ENCODE measurements around the gene STK32B.

STK32B gene

DNA sequence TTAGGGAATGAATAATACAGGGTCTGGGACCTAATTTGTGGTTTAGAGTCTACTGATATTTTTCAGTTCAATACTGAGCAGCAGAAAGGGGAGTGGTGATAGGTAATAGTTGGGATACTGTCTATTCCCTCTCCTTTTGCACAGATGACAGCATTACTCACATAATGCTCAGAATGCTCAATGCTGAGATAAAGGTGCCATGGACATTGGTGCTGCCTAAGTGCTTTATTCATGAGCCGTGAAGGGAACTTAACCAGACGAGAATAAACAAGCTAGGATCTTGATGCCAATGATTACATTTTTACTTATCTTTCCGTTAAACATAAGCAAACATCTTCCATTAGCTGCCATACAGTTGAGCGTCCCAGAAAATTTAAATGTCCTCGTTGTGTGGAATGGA lies 75.6 kb downstream of the STK32B start:
- DNase-seq = no peak

DNA sequence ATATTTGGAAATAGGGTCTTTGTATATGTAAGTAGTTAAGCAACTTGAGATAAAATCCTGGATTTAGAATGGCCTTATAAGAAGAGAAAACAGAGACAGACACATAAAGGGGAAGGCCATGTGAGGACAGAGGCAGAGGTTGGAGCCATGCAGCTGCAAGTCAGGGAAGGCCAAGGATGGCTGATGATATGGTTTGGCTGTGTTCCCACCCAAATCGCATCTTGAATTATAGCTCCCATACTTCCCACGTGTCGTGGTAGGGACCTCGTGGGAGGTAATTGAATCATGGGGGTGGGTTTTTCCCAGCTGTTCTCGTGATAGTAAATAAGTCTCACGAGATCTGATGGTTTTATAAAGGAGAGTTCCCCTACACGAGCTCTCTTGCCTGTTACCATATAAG lies 76.3 kb downstream of the STK32B start:
- DNase-seq = no peak

DNA sequence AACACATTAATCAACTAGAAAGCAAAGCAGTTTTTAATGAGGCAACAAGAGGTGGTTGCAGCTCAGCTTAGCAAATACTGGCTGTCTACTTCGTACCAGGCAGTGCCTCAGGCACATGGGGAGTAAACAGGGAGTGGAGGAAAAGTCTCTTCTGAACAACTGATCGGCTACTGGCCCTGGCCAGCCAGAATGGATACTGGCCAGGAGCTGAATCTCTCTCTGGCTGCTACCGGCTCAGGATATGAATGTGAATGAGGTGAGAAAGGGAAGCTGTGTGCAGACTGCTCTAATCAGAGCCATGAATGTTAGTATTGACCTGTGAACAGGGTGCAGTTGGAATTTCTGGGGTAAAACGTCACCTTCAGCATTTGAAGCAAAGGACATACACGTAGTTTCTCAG lies 77.3 kb downstream of the STK32B start:
- no peak for DNase-seq

DNA sequence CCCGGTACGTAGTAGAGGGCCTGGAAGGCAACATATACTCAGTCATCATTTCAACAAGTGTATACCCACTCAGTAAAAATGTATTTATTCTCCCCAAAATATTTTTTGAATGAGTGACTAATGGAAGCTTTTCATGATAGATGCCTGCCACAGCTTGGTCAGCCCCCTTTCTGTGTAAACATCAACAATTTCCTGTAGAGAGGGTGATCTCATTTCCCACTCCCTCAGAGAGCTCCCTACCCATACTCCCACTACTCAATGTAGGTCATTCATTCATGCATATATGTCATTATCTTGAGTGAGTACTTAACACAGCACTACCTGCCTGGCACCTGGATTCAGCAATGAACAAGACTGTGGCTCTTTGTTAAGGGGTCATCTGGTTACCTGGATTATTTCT lies 81.9 kb downstream of the STK32B start:
- DNase-seq = no peak

DNA sequence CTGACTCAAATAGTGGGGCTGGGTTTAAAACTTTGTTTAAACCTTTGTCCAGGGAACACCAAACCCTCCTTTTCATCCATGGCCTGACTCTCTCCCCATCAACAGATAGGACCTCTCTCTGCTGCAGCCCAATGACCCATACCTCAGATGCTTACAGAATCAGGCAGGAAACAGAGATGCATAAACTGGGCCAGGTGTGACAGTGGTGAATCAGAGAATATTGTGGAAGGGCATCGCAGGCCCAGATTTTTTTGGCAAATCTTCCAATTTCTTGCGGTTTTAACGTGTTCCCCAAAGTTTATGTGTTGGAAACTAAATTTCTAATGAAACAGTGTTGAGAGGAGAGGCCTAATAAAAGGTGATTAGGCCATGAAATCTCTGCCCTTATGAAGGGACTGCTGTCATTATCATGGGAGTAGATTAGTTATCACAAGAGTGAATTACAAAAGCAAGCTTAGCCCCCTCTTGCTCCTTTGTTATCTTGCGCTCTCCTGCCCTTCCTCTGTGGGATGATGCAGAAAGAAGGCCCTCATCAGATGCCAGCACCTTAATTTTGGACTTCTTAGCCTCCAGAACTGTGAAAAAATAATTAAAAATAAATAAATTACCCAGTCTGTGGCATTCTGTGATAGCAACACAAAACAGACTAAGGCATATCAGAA lies 82.8 kb downstream of the STK32B start:
- no peak for DNase-seq

DNA sequence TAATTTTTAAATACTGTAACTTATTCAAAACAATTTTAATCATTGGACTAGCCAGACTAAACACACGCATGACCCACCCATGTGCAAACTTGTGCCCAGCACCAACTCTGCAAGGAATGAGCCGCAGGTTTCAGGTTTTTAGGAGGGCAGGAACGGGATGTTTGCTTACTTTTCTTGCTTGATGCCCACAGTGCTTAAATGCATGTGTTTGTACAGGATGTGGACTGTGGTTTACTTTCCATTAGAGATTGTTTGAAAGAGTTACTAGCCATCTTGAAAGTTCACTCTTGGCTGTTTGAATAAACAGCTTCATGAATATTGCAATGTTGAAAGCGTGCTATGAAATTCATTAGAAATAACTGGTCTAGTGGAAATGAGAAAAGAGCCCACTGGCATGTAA lies 83.3 kb downstream of the STK32B start:
- no peak for DNase-seq

DNA sequence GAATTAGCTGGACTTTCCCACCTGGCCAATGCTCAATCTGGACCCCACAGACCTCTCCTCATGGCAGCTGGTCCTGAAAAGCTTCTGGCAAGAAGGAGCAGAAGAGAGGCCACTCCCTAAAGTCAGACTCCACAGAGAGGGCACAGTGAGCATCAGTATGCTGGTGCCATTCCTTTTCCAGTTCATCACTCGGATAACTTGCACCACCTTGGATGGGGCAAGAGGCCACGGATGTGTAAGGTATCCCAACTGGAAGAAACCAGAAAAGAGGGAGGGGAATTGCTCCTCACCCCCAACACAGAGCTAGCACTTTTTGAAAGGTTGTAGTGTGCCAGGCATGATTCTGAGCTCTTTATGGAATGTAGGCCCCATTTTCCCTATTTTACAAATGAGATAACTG lies 85.9 kb downstream of the STK32B start:
- no peak for DNase-seq

DNA sequence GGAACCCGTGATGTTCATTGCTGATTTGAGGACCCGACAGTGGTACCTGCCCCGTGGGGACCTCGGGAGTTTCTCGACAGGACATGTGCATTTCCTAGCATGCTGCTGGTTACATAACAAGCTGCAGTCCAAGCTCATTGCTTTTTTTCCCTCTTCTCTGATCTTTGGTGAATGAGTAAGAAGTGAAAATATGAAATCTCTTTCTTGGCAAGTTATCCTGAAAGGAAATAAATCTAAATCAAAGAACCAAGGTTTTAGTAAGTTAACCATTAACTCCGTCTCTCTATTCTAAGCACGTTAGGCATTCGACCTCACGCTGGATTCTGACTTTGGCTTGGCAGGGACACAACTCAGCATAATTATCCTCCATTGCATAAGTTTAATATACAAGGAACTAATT lies 86.6 kb downstream of the STK32B start:
- DNase-seq = no peak

DNA sequence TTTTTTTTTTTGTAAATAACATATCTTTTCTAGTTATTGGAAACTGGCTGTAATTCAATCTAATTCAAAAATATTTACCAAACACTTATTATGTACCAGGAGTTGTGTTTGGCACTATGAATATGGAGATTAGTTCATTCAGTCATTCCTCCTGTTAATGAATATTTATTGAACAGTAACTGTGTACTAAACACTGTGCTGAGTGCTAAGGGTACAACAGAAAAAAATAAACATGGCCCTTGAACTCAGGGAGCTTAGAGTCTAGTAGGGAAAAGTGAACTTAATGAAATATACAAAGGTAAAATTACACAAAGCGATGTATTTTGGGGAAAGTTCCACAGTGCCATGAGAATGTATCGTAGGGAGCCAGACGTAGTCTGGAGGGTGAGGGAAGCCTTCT lies 87.1 kb downstream of the STK32B start:
- DNase-seq = no peak

DNA sequence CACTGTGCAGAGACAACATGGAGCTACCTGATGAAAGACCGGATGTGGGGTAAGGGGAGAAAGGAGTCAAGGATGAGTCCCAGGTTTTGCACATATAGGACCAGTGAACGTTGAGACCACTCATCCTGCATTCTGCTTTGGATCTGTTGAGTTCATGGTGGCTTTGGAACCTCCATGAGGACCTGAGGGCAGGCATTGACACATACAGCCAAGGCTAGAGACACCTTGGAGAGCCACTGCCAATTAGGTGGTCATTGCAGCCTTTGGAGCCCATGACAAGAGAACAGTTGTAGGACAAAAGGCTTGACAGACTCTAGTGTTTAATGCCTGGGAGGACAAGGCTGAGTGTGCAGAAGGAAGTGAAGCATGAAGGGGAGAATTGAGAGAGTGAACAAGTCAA lies 87.9 kb downstream of the STK32B start:
- no peak for DNase-seq

DNA sequence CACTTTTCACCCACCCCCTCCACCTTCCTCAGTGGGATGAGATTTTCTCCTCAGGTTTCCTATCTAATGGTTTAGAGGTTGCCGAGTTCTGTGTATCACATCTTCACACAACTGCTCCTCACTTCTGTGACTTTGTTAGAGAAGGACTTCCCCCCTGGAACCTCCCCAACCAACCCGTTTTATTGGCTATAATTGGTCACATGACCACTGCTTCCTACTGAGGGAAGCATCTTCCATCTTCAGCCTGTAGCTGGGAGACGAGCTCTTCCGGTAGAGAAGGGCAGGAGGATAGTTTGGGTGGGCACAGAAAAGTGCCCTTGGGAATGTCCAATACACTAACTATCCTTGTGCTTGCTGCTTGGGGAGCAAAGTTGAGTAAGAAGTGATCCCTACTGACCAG lies 90.5 kb downstream of the STK32B start:
- no peak for DNase-seq

DNA sequence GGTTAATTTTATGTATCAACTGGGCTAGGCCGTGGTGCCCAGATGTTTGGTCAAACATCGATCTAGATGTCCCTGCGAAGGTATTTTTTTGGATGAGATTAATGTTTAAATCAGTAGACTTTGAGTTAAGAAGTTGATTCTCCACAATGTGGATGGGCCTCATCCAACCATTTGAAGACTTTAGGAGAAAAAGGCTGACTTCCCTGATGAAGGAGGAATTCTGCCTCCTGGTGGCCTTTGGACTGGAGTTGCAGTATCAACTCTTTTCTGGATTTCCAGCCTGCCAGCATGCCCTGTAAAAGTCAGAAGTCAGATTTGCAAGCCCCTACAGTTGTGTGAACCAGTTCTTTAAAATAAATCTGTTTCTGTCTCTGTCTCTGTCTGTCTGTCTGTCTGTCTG lies 91.4 kb downstream of the STK32B start:
- peak; percentile 22 to 67 for DNase-seq

DNA sequence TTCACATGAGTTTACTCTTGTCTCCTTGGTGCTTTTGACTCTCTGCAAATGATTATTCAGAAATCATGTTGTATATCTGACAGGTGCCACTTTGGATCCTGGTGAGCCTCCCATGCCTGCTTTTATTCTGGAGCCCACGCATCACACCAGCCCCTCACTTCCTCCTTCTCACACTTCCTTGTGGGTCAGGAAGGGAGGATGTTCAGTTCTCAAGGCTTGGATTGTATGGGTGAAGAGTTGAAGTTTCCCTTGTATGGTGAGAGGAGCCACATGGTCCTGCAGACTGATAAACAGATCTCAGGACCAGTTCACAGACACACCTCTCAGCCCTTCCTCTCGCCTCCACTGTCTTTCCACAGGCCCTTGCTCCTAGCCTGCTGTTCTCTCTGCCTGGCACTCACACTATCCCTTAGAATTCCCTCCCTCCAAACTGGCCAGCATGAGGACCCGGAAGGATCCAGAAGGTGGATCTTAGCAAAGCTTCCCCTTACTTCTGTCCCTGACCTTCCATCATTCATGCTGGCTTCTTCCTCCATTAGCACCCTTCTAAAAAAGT lies 92.1 kb downstream of the STK32B start:
- DNase-seq = no peak

DNA sequence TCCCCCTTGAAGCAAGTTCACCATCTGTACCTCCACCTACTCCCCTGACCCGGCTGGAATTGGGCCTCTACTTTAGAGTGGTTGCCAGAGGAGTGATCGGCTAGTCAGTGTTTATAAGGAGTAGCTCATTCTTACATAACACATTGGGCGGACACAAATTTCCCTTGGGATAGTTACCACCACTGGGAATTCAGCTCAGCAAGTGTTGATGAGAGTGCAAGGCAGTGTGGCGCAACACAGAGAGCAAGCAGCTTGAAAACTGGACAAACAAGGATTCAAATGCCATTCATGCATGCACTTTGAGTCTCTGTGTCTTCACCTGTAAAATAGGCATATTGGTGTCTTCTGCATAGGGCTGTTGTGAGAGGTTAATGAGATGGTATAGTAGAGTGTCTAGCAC lies 92.7 kb downstream of the STK32B start:
- no peak for DNase-seq

DNA sequence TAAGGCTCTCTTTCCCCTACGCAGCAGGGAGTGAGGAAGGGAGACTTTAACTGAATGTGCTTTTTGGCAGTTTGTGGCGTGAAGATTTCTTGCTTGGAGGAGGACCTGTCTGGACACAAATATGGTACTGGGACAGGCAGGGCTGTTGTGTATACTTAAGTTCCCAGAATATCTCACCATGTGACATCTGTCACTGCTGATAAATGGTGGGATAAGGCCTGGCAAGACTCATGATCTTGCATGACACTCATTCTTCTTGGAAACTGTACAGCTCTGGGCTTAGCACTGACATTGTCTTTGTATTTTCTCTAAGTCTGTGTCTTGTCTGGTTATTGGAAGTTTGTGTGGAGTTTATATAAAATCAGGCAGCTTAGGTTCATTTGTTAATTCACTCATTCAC lies 93.1 kb downstream of the STK32B start:
- no peak for DNase-seq

DNA sequence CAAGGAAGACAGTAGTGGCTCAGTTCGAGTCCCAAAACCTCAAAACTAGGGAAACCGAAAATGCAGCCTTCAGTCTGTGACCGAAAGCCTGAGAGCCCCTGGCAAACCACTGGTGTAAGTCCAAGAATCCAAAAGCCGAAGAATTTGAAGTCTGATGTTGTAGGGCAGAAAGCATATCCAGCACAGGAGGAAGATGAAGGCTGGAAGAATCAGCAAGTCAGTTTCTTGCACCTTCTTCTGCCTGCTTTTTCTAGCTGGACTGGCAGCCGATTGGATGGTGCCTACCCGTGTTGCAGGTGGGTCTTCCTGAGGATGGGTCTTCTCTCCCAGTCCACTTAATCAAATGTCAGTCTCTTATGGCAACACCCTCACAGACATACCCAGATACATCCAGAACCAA lies 95.0 kb downstream of the STK32B start:
- no peak for DNase-seq

DNA sequence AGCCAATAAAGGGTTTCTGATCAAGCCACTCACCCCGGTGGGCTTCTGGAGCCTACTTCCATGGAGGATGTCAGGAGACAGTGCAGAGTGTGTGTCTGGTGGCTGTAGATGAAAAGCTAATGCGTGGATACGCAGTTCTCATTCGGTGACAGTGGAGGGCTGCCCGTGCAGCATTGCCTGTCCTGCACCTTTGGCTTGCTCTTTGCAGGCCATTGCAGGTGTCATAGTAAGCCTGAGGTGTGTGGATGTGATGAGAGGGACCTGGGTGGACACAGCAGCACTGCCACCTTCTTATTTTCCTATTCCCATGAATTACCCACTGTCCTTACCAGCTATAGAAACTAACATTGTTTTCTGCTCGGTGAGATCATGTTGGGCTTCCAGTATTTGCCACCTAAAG lies 101.2 kb downstream of the STK32B start:
- DNase-seq = no peak

DNA sequence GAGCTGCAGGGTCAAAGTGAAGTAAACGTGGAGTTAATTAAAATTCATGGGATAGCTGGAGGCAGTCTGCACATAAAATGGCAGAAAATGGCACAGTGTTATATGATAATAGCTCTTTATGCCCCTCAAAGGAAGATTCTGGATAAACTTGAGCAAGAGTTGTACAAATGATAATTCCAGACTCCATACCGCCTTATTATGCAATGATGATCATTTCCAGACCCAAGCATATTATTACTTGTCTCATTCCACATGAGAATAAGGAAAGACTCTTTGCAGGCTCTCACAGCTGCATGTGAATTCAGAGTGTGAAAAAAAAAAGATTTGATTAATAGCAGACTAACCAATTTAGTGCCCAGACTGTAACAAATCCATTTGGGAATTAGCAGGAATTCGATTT lies 105.4 kb downstream of the STK32B start:
- DNase-seq = no peak

DNA sequence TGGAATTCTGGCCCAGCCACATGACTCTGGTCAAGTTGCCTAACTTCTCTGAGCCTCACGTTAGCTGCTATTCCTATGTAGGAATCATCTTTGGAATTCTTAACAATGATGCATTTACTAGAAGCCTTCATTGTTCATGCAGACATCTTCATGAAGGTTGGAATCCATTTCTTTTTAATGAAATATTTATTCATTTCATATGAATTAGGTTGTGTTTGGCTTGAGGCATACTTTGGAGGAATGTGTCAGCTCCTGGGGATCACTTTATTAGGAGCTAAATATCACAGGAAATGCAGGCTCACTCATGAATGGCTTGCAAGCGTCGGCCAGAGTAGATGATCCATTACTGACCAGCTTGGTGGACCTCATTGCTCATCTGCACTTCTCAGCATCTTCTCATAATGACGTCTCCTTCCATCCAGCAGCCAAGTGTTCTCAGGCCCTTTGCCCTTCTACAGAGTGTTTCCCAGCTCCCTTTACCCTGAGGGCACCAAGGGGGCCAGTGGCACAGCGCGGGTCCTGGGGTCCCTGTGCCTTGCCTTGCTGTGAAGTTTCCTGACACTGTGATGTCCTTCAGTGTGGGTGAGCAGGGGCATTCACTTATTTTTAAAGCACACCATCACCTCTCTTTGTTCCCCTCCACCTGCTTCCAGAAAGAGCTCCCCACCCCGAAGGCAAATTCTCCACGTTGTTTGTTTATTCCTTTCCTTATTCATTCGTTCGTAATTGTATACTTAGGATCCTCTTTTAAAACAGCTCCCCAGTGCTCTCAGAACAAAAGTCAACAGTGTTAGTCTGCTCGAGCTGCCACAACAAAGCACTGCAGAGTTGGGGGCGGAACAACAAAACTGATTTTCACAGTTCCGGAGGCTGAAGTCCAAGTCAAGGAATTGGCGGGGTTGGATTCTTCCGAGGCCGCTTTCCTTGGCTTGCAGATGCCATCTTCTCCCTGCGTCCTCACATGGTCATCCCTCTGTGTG lies 106.8 kb downstream of the STK32B start:
- DNase-seq = no peak

DNA sequence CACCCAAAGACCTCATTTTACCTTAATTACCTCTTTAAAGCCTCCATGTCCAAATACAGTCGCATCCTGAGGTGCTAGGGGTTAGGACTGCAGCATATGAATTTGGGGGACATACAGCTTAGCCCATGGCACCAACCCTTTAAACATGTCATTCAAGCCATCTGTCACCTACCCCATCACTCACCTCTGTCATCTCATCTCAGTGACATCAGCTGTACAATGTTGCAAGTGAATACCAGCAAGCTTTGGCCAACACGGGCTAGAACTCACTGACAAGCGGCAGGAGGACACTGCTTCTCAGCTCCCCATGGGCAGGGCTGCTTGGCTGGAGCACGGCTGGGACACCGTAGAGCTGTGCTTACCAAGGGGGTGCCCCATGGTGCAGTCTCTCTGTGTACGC lies 107.5 kb downstream of the STK32B start:
- DNase-seq = no peak

DNA sequence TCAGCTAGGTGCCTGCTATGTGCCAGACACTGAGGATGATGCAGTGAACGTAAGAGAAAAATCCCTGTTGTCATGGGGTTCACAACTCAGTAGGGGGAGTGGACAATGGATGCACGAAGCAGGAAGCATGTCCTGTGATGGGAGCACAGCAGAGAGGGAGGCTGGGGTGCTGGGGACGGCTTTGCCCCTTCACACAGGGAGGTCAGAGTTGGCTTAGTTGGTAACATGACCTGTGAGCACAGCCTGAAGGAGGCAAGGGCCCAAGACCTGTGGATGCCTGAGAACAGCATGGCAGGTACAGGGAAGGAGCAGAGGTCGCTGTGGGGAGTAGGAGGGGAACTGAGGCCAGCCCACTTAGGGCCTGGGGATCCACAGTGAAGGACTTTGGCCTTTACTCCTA lies 109.4 kb downstream of the STK32B start:
- DNase-seq = no peak

DNA sequence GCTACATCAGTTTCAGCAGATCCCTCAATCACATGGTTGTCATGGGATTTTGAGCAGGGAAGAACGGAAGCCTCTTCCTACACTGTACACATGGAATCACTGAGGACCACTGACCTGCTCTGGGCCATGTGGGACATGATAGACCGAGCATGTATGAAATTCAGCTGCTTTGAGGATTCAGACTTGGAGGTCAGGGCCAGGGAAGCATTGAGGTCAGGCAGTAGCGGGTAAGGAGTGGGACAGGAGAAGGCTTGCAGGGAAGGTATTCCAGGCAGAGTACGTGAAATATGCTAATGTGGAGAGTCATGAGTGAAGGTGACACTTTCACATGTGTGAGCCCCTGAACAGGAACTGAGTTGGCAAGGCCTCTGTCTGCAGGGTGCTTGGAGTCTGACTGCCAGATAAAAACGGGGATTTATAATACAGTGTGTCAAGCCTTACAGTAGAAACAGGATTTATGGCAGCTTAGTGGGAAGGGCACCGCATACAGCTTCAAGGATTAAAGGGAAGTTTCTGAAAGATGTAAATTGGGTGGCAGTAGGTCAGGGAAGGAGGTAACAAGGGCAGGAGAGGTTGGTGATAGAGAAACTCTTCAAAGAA lies 111.7 kb downstream of the STK32B start:
- no peak for DNase-seq

DNA sequence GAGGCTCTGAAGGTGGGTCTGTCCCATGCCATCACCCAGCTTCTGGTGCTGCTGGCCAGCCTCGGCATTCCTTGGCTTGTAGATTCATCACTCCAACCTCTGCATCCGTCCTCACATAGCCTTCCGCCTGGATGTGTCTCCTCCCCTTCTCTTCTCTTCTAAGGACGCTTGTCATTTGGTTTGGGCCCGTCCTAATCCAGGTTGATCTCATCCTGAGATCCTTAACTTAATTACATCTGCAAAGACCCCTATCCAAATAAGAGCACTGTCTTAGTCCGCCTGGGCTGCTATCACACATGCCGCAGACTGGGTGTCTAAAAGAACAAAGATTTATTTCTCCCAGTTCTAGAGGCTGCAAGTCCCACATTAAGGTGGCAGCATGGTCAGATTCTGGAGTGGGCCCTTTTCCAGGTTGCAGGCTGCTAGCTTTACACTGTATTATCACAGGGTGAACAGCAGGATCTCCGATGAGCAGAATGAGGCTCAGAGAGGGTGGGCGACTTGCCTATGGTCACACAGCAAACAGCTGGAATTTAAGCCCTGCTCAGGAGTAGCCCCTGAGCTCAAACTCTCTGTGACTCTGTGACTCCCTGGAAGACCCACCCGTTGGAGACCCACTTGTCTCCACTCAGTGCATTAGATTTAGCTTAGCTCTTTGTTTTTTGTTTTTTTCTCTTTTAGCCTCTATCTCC lies 113.1 kb downstream of the STK32B start:
- DNase-seq = no peak

Data from inflammatory macrophage treated with lipopolysaccharide for 1 hour (primary cell).